Left hindlimb (tissue), 1 donor: Measurements from ENCODE around the gene ATP6V0E2.

Experiments used
- DNase-seq: peaks from one replicate; pipeline ENCODE4 v3.0.0-alpha.2; 2018

ATP6V0E2 gene

DNA sequence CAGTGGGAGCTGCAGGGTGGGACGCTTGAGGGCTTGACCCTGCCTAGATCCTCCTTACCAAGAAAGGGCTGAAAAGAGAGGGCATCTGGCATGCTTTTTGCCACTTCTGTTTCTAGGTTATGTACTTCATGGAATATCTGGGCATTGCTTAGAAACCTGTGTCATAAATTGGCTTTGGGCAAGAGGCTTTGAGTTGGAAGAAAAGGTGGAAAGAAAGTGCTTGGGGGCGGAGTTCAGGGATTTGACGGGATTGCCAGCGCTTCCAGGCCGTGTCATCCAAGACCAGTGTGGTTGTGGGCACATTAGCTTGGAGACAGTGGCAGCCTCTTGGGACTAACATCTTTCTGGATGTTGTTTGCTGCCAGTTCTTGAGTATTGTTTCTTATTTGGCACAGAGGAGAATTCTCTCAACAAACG lies 34.8 kb upstream of the ATP6V0E2 start:
- no peak for DNase-seq

DNA sequence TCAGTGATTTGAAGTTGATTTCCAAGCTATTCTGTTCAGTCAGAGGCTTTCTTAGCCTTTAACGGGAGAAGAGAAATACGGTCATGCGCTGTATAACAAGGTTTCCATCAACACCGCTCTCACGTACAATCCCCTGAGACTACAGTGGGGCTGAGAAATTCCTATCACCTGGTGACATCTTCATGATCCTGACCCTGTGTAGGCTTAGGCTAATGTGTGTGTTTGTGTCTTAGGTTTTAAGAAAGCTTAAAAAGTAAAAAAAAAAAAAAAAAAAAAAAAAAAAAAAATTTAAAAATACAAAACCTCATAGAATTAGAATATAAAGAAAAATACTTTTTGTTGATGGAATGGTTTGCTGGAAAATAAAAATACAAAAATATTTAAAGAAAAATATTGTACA lies 33.8 kb upstream of the ATP6V0E2 start:
- DNase-seq: no peak

DNA sequence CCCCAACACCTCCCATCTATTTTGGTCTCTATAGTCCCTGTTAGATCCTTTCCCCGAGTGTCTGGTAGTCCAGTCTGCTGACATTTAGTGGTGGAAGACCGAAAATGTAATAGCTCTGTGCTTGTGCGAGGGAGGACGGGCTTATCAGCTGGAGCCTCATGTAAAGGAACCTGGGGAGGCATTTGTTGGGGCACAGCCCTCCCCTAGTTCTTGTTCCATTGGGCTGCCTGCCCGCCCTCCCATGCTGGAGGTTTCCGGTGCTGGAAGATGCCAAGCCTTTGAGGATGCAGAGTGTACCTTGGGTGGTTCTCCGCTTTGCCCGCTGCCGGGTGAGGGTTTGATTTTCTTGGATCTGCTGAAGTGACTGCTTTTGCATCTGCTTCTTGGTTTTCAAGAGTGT lies 30.2 kb upstream of the ATP6V0E2 start:
- DNase-seq: no peak

DNA sequence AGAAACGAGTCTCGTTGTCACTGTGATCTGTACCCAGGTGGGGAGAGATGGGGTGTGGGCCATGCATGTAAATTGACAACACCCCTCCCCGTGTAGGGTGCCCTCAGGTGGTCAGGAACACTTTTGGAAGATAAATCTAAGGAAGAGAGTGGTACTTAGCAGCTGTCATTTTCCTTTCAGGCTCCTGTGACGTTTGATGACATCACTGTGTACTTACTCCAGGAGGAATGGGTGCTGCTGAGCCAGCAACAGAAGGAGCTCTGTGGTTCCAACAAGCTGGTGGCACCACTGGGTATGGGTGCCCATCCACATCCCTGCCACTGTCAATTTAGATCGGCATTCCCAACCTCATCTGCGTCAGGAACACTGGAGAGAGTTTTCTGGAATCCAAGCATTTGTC lies 29.3 kb upstream of the ATP6V0E2 start:
- no peak for DNase-seq

DNA sequence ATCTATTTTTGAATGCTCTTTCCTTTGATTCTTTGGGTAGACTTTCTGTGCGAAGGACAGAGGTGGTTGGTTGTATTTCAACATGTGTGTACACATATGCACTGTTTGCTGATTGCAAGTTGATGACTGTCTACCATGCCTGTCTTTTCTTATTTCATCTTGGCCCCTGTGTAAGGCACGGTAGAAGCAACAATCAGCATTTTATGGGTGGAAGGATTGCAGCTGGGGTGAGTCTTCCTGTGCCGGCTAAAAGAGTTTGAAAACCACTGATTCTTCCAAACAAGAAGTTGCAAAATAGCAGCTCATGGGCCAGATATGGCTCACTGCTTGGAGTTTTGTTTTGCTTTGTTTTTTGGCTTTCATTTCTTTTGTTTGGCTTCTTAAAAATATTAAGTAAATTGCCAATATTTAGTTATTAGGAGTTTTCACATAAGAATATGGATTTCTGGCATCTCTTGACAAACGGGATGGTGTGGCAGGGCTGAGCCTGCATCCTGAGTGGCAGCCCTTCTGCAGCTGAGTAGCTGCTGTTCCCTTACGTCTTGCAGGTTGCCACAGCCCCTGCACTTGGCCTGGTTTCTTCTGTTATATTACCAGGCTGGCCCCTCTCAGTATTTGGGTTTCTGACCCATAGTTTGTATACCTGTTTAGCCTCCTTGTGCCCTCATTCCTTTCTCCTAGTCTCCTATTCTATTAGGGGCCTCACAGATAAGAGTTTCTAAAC lies 28.4 kb upstream of the ATP6V0E2 start:
- no peak for DNase-seq

DNA sequence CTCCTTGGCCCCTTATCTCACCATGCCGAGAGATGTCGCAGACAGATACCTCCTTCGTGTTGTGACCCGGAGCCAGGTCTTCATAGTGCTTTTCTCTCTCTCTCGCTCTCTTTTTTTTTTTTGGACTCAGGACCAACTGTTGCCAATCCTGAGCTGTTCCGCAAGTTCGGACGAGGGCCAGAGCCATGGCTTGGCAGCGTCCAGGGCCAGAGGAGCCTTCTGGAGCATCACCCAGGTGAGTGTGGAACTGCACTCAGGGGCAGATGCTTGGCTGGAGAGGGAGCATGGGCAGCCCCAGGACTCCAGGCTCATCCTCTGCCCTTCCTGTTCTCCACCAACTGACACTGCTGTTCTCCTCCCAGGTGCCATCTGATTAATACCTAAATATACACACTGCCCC lies 27.7 kb upstream of the ATP6V0E2 start:
- DNase-seq: no peak

DNA sequence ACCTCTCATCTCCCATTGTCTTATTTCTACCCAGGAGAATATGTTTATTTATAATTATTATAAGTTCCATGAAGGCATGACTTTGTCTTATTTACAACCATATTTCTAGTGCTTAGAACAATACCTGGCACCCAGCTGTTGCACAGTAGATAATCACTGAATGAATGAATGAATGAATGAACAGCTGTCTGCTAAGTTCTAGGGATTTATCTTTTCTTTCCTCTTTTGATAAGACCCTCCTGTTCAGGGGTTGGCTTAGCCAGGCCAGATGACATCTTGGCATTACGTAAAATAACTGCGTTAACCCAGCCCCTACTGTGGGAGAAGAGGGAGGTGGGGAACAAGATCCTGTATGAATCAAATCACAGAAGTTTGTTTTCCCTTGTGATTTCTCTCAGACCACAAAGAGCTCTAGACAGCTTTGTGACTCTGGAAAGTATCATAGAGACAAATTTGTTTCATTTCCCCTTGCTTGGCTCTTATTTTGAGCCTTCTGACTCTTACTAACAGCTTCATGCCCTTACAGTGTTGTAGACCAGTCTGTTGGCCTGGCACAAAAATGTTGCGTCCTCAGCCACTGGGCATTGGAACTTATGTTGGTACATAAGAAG lies 27.2 kb upstream of the ATP6V0E2 start:
- no peak for DNase-seq

DNA sequence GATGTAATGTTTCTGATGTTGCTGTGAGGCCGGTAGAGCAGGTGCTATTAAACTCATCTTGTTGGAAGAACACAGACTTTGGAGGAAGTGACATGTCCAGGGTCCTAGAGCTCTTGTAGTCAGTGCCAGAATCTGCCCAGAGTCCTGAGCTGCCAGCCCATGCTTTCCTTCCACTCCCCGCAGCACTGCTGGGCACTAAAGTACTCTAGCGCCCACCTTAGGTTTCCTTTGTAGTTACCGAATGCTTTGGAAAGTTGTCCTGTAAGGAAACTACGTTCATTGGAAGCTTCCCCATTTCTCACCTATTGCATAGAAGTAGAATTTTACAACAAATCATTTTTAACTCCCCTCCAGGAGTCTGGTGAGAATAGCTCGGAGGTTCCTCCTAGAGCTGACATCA lies 24.6 kb upstream of the ATP6V0E2 start:
- no peak for DNase-seq

DNA sequence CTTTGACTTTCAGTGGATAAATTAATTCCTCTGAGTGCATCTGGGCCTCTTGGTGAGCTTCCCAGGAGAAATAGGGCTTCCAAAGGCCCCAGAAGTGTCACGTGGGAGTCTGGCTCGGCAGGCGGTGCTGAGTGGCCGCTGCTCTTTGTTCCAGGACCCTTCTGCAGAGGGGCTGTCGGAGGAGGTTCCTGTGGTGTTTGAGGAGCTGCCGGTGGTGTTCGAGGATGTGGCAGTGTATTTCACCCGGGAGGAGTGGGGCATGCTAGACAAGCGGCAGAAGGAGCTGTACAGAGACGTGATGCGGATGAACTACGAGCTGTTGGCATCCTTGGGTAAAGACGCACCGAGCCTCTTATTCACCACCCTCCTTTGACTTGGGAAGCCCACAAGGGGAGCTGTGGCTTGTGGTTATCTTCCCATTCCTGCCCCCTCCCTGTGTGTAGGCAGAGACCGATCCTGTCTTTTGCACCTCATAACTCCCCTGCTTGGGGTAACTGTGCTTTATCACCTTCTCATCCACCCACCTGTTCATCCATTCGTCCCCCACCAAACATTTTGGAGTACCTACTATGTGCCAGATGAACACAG lies 23.7 kb upstream of the ATP6V0E2 start:
- no peak for DNase-seq

DNA sequence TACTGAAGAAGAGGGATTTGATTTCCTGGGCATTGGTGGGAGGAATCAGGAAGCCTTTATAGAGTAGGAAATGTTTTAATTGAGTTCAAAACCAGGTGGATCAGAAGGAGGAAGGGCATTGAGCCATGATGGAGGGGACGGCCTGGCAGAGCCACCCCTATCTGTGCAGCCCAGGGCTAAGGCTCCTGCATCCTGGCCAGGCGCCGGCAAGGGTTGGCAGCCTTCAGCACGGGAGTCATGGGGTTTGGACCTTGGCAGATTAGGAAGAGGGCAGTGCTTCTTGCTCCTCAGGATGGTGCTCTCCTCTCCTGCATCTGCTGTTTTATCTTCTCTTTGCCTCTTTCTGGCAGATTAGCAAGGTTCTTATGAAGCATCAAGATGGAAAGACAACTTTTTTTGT lies 23.1 kb upstream of the ATP6V0E2 start:
- no peak for DNase-seq

DNA sequence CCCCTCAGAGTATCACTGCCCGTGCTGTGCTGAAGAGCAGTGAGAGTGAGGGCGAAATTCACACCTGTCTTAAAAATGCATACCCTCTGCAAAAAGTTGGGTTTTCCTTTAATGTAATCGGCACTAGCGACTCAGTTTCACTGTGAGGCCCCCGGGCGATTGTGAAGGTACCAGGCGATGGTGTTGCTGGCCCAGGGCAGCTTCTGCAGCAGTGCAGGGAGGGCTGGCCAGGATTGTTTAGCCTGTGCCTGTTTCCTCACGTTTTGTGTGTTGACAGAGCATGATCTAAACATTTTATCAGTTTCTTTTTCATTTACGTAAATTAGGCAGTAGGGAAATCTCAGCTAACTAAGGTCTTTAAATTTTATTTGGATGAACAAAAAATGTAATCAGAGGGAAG lies 22.3 kb upstream of the ATP6V0E2 start:
- no peak for DNase-seq

DNA sequence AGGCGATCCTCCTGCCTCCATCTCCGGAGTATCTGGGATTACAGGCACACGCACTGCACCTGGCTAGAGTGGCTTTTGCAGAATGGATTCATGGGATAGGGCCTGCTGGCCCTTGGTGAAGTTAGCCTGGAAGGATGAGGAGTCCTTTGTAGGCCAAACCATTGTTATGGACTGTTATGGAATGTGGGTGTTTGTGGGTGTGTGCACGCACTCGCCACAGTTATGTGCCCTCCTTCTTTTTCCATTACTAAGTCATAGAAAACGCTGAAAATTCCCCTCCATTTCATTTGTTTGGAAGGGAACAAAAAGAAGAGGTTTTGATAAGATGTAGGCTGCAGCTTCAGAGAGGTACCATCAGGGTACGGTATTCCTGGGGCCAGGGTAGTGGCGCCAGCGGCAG lies 20.6 kb upstream of the ATP6V0E2 start:
- no peak for DNase-seq

DNA sequence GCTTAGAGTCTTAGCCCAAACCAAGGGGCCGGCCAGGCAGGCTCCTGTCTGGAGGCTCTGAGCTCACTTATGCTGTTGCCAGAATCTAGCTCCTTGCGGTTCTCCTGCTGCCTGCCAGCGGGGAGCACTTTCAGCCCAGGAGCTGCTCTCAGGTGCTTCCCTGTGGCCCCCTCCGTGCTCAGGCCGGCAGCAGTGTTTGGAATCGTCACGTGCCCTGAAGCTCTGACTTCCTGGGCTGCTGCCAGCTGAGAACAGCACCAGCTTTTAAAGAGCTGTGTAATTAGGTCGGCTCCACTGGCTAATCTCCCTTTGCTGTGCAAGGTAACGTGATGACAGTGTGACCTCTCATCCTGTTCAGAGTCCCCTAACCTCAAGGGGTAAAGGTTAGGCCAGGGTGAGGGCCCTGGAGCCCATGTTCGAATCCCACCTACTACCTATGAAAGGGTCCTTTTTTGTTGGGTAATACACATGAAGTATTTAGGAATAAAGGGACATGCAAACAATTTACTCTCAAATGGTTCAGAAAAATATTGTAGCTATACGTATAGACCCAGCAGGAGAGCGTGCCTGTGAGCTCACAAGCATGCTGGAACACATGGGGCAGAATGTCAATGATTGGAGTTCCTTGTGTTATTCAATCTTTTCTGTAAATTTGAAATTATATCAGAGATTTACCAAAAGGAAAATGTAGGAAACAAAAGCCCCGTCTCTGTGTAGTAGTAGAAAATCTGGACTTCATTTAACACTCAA lies 19.0 kb upstream of the ATP6V0E2 start:
- no peak for DNase-seq

DNA sequence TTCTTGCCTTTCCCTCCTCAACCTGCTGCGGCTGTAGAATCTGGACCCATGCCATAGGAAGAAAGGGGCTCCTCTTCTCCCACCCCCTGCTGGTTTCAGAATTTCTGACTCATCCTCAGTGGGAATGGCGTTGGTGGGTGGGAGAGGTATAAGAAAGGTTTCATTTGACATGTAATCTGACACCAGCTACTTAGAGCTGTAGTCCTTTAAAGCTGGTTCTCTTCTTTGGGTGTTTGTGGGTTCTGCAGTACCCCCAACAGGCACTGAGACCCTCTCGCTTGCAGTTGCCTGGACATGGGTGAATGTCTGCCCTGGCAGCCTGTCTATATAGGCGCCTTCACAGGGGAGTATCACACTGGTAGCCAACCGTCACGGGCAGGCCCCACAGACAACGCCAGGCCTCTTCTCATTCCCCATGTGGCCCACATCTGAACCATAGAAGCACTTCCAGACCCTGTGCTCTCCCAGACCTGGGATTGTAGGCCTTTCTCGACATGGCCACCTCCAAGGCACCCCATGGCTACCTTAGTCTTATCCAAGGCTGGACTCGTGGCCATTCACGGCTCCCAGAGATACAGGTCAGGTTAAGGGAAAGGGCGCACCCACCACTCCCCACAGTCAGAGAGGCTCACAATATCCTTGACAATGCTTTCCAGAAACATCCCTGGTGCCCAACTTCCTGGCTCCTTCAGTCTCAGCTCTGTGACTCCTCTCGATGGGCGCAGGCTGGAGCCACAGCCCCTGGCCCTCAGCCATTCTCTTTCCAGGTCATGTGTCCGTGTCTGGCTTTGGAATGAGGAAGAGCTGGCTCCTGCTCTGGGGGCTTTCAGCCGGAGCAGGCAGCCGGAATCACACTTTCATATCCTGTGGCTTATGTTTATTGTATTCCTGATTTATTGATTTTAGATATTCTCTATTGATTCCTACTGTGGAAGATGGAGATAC lies 18.1 kb upstream of the ATP6V0E2 start:
- DNase-seq: no peak

DNA sequence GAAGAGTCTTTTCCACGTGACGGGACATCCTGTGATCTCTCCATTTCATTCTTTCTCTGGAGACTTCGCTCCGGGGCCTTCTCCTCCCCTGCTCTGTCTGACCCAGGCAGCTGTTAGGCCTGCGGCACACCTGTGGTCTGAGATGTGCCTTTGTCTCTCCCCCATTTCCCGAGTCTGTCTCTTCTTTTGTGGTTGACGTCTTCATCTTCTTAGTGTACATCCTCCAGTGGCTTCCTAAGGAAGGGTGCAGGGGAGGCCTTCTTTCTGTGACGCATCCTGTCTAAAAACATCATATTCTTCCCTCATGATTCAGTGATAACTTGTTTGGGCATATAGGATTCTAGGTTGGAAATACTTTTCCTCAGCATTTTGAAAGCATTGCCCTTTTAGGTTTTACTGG lies 17.2 kb upstream of the ATP6V0E2 start:
- DNase-seq: no peak

DNA sequence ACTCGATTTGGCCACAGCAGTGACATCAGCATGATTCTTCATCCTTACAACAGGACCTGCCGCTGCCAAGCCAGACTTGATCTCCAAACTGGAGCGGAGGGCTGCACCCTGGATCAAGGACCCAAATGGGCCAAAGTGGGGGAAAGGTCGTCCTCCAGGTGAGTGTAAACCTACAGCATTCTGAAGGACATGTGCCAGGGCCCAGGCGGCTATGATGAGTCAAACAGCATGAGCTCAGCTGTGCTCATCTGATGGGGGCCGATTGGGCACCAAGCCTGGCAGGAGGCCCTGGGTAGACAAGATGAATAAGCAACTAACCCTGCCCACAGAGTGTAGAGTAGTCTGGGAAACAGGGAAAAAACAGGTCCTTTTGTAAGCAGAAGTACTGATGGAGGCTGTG lies 14.4 kb upstream of the ATP6V0E2 start:
- no peak for DNase-seq

DNA sequence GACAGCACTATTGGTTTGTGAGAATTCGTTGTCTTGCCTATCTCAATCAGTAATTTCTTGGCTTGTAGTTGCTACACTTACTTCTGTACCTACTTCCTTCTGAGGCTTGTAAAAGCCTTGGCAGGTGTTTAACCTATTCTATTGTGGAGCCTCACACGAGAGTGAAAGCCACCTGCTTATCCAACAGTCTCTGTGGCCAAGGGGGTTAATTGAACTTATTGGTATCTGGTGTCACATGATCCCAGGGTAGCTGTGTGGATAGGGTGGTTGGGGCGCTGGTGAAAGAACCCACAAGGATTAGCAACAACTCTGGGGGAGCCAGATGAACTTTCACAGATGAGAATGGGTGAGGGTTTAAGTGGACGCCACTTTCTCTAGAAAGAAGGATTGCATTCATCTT lies 13.9 kb upstream of the ATP6V0E2 start:
- DNase-seq: no peak

DNA sequence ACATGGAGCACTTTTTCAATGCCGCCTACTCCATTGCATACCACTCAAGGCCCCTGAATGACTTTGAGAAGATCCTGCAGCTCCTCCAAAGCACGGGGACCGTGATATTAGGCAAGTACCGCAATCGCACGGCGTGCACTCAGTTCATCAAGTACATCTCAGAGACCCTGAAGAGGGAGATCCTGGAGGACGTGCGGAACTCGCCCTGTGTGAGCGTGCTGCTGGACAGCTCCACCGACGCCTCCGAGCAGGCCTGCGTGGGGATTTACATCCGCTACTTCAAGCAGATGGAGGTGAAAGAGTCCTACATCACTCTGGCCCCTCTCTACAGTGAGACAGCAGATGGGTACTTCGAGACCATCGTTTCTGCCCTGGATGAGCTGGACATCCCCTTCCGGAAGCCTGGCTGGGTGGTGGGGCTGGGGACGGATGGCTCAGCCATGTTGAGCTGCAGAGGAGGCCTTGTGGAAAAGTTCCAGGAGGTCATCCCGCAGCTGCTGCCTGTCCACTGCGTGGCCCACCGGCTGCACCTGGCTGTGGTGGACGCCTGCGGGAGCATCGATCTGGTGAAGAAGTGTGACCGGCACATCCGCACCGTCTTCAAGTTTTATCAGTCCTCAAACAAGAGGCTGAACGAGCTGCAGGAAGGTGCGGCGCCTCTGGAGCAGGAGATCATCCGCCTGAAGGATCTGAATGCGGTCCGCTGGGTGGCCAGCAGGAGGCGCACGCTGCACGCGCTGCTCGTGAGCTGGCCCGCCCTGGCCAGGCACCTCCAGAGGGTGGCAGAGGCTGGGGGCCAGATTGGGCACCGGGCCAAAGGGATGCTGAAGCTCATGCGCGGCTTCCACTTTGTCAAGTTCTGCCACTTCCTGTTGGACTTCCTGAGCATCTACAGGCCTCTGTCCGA lies 12.7 kb upstream of the ATP6V0E2 start:
- DNase-seq: no peak

DNA sequence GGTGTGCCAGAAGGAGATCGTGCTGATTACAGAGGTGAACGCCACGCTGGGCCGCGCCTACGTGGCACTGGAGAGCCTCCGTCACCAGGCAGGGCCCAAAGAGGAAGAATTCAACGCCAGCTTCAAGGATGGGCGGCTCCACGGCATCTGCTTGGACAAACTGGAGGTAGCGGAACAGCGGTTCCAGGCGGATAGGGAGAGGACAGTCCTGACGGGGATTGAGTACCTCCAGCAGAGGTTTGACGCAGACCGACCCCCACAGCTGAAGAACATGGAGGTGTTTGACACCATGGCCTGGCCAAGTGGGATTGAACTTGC lies 12.1 kb upstream of the ATP6V0E2 start:
- DNase-seq: no peak

DNA sequence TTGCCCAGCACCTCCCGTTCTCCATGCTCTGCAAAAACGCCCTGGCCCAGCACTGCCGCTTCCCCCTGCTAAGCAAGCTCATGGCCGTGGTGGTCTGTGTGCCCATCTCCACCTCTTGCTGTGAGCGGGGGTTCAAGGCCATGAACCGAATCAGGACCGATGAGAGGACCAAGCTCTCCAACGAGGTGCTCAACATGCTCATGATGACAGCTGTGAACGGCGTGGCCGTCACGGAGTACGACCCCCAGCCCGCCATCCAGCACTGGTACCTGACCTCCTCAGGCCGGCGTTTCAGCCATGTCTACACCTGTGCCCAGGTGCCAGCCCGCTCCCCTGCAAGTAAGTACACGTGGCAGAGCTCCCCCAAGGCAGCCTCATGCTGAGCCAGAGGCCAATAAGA lies 11.6 kb upstream of the ATP6V0E2 start:
- DNase-seq: no peak

DNA sequence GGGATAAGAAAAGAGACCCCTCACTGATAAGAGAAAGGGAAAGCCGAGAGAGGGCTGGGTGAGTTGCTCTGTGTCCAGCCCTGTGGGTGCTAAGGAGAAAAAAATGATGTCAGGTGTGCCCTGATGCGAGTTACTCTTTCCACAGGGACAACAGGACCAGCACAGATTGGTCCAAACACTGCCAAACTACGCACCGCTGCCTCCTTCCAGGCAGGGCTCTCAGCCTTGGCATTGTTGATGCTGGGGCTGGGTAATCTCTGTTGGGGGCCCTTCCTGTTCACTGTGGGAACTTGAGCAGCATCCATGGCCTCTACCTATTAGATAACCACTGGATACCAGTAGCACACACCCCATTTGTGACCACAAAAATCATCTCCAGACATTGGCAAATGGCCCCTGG lies 10.3 kb upstream of the ATP6V0E2 start:
- no peak for DNase-seq

DNA sequence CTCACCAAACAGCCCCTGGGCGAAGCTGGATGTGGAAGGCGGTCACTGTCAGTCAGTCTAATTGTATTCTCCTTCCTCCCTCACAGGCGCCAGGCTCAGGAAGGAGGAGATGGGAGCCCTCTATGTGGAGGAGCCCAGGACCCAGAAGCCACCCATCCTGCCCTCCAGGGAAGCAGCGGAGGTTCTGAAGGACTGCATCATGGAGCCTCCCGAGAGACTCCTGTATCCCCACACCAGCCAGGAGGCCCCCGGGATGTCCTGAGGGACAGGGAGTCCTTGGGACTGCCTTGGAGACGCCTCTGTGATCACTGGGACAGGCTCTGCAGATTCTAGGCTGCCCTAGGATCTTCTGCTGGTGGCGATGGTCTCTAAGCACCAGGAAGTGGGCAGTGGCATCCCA lies 9.7 kb upstream of the ATP6V0E2 start:
- no peak for DNase-seq
